Prostate gland (tissue), 2 donors: ENCODE measurements around the gene CEP126.

Experiments used
- CTCF ChIP-seq, 4 experiments: fragments of 200-600 bp in 2 of 4; fragments of 450-650 bp in 2 of 4; sonication (generic) in 2 of 4; IDR thresholded peaks; 1 replicate in 3 of 4; 2 replicates in 1 of 4; pipeline ENCODE4 v1.5.1; 2016 to 2019; ENCODE audit warnings: antibody characterized with exemption in 4 of 4, mild to moderate bottlenecking in 2 of 4, moderate library complexity in 2 of 4
- POLR2A ChIP-seq: fragments of 450-650 bp; IDR thresholded peaks from one replicate; pipeline ENCODE4 v1.6.1; 2016; ENCODE audit warnings: antibody characterized with exemption, mild to moderate bottlenecking
- POLR2AphosphoS5 ChIP-seq: sonication (generic); formaldehyde crosslinking; IDR thresholded peaks from one replicate; pipeline ENCODE4 v1.6.1; 2017; ENCODE audit warnings: antibody characterized with exemption

DNA sequence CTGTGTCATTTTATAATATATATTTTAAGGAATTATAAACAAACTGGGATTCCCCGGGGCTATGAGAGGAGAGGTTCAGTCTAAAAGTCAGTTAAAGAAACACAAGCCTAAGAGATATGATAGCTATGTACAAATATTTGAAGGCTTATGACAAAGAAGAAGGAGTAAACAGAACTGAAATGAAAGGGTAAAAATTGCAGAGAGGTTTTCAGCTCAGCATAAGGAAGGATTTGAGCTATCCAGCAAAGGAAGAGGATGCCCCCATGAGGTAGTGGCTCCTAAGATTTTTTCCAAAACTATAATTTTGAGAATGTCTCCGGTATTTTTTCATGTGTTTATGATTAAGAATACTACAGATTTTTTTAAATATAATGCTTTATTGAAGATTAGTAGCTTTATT, 59.4 kb downstream of the CEP126 start:
- TF ChIP-seq CTCF (IDR thresholded peaks at IDR 0.05) (no peak), POLR2A (no peak), POLR2AphosphoS5 (no peak)
